DND-41 (cell line): ENCODE results near the gene TMC5.
A peak's percentile ranks its signal among the peaks of the same experiment; 100 is the strongest.

Source experiments
- EZH2 ChIP-seq: IDR thresholded peaks from 3 replicates; pipeline ENCODE4 v1.6.1; 2012; ENCODE audit warnings: borderline replicate concordance, low read depth, mild to moderate bottlenecking, moderate library complexity, low read length, inconsistent platforms; ENCODE audit not compliant: severe bottlenecking
- TF ChIP-seq, protein P1 (sequence below): IDR thresholded peaks from 2 replicates; pipeline ENCODE4 v1.5.1; 2012; ENCODE audit warnings: borderline replicate concordance, low read length, moderate library complexity, mild to moderate bottlenecking; ENCODE audit not compliant: poor library complexity, severe bottlenecking; ENCODE audit errors: extremely low read depth

DNA sequence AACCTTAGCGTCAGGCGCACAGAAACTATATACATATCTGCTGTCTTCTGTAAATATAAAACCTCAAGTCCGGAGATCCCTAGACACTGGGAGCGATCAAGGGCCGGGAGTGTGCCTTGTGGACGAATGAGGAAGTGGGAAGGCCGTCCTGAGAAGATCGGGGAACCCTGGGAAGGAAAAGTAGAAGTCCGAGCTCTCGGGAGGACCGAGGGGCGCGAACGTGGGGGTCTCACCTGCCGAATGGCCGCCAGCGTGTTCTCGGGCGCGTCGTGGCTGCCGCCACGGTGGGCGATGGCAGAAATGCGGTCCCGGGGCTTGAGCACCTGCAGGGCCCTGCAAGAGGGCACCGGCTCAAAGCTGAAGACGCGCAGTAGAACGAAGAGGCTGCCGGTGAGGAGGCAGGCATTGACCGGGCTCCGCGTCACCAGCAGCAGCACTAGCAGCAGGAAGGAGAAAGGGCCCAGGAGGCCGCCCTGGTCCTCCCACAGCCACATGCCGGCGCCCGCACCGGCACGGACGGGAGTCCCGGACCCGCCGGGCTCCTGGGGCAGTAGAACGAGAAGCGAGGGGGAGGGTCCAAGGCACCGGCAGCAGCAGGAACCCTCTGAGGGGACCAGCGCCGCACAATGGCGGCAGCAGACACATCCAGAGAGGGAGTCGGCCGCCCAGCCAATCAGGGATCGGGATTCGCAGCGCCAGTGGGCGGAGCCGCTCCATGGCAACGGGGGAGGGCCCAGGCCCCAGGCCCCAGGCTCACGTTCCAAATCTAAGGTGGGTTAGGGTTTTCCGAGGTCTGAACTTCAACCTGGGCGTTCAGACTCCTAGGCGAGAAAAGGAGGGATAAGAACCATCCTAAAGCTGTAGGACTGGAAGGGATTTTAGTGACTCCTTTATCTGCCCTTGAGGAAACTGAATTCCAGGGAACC, 104.1 kb downstream of the TMC5 start, which contains the start of gene GDE1:
- TF ChIP-seq, protein P1, sequence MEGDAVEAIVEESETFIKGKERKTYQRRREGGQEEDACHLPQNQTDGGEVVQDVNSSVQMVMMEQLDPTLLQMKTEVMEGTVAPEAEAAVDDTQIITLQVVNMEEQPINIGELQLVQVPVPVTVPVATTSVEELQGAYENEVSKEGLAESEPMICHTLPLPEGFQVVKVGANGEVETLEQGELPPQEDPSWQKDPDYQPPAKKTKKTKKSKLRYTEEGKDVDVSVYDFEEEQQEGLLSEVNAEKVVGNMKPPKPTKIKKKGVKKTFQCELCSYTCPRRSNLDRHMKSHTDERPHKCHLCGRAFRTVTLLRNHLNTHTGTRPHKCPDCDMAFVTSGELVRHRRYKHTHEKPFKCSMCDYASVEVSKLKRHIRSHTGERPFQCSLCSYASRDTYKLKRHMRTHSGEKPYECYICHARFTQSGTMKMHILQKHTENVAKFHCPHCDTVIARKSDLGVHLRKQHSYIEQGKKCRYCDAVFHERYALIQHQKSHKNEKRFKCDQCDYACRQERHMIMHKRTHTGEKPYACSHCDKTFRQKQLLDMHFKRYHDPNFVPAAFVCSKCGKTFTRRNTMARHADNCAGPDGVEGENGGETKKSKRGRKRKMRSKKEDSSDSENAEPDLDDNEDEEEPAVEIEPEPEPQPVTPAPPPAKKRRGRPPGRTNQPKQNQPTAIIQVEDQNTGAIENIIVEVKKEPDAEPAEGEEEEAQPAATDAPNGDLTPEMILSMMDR = peak; percentile 66
- no peak for TF ChIP-seq EZH2
